NCI-H1694 treated with DMSO at 0.1 percent for 48 hours (cell line): ENCODE data around the gene RAP1GAP2.
"Not testable (repeated sequence)": the region's sequence is repeated elsewhere in the genome, so short reads cannot be mapped to it uniquely, and the experiment has no call there.

Source experiments
- DNase-seq: peaks from one replicate; lab custom pipeline; 2025; lab: John Stamatoyannopoulos, UW

Gene RAP1GAP2

DNA sequence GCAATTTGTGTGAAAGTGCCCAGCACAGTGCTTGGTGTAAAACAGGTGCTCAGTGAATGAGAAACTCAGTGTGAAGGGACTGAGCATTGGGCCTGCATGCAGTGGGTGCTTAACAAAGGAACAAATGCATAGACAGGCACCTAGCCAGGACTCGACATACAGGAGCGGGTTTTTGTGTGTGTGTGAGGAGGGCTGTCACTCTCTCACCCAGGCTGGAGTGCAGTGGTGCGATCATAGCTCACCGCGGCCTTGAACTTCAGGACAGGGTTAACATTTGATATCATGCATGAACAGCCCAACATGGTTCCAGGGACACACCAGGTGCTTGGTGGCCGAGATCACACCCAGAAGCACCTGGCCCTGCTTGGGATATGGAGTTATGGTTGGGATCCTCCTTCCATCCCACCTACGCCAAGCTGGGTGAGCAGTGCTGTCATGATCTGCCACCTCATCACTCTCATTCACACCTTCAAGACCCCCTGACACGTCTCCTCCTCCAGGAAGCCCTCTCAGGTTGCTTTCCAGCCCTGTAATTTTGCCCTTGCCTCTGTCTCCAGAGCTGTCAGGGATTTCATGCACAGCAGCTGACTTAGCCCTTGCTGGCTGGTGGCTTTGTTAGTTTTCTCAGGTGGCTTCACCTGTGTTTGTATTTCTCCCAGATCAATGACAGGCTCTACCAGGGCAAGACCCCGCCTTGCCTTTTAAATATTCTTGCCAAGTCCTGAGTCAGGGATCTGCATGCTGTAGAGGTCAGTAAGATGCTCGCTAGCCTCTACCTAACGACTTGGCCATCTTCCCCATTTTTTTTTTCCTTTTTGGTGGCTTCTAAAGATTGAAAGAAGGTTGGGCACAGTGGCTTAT, 200.8 kb downstream of the RAP1GAP2 start:
- no peak for DNase-seq

DNA sequence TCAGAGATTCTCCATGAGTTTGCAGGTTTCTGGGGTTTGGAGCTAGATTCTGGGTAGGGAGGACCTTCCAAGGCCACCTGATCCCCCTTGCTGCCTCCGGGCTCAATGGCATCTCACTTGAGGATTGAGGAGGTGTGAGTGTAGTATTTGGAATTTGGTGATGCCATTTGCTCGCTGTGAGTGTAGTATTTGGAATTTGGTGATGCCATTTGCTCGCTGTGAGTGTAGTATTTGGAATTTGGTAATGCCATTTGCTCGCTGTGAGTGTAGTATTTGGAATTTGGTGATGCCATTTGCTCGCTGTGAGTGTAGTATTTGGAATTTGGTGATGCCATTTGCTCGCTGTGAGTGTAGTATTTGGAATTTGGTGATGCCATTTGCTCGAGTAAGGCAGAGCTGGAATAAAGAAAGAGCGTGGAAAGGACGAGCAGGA, 202.2 kb downstream of the RAP1GAP2 start:
- DNase-seq: not testable (repeated sequence)

GRCh38 chr17:3002538-3003295, 206.5 kb downstream of the RAP1GAP2 start:
- no peak for DNase-seq

DNA sequence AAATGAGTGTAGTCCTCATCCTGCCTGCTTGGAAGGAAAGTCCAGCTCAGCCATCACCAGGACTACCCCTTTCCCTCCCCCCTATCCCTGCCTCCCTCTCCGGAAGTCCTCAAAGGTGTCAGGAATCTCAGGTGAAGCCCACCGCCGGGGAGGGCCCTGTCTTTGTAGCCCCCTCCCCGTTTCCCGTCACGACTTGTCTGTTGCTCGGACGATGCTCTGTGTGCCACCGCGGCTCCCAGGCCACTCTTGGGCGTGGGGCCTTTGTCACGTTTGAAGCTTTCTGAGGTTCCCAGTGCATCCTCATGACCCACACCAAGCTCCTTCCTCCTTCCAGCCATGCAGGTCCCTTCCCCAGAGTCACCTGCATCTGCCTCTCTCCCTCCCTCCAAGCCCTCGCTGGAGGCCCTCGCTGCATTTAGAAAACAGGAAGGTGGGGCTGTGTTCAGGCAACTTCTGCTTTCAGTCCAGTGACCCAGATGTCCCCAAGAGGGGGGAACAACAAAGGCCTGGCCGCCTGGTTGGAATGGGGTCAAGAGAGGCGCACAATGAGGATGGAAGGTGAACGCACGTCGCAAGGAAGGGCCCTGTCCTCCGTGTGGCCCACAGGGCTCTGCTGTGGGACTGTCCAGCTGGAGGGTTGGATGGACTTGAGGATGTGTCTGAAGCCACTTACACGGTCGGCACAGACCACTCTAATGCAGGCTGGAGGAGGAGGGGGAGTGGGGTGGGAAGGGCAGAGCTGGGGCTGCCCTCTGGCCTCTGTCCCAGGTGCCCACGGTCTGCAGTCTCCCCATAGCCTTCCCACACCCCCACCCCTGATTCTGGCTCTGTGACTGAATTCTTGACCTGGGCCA, 207.3 kb downstream of the RAP1GAP2 start:
- DNase-seq: no peak

DNA sequence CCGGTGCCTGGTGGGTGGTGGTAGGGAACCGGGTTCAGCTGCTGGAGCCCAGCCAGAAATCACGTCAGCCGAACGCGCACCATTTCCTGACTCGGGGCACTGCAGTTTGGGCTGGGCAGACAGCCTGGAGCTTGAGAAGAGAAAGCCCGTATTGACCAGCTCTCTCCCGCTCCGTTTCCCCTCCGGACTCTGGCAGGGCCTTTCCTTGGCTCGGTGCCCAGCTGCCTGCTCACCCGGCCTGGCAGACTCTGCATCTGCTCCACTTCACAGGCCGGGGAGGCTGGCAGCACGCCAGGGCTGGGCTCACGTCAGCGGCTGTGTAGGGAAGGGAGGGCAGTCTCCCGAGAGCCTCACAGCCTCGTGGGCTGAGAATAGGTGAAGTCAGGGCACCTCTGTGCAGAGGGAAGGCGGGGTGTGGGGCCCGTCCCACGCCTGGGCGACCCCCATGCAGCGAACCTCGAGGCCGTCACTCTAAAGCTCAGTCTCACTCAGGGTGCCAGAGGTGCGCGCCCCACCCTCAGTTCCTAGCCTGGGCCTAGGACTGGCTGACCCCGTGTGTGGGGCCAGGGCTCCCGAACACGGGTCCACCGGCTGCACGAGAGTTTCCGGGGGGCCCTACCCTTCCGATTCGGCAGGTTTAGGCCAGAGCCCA, 208.0 kb downstream of the RAP1GAP2 start:
- DNase-seq: peak; percentile 74

DNA sequence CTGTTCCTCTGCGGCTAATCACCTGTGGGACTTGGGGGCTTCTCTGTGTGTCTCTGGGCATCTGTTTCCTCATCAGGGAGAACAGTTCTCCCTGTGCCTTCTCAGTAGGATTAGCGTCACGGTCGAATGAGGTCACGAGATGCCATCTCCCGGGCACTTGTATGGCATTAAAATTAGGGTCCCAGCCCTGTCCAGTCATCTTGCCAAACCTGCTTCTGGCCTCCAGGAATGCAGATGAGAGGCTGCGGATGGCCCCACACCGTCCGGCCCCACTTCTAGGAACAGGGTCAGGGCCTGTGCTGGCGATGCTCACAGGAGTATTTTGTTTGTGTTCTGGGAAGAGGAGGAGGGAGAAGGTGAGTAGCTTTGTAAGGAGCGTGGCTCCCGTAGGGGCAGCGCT, 208.7 kb downstream of the RAP1GAP2 start:
- DNase-seq: no peak

DNA sequence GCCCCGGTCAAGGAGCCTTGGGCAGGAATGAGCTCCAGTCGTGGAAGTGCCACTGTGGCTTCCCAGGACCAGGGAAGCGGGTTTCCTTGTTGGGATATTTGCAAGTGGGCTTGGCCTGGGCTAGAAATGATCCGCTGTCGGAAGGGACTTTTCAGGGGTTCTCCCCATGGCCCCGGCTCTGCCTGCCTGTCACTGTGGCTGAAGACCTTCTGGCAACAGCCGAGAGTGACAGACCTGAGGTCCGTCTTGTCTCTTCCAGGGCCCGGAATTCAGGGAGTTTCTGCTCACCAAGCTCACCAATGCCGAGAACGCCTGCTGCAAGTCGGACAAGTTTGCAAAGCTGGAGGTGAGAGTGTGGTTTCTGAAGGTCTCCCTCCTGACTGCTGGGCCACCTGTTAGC, 209.5 kb downstream of the RAP1GAP2 start:
- no peak for DNase-seq

DNA sequence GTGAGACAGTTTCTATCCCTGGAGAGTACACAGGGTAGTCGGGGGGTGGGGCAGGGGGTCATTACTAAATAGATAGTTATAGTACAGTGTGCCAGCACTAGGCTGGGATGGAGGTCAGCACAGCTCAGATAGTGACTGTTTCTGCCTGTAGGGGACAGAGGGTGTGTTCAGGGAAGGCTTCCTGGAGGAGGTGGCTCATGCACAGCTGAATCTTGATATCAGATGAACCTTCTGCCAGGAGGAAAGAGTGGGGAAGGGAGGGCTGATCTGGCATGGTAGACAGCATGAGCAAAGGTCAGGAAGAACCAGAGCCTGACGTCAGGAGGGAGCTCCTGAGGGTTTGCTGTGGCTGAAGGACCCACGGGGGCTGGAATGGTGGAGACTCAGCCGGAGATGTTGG, 210.6 kb downstream of the RAP1GAP2 start:
- DNase-seq: no peak

- DNase-seq: no peak
These were observed 211.4 kb downstream of the RAP1GAP2 start for GRCh38 chr17:3007651-3008121.

- DNase-seq: no peak
These were observed 212.4 kb downstream of the RAP1GAP2 start for GRCh38 chr17:3008336-3009288.

DNA sequence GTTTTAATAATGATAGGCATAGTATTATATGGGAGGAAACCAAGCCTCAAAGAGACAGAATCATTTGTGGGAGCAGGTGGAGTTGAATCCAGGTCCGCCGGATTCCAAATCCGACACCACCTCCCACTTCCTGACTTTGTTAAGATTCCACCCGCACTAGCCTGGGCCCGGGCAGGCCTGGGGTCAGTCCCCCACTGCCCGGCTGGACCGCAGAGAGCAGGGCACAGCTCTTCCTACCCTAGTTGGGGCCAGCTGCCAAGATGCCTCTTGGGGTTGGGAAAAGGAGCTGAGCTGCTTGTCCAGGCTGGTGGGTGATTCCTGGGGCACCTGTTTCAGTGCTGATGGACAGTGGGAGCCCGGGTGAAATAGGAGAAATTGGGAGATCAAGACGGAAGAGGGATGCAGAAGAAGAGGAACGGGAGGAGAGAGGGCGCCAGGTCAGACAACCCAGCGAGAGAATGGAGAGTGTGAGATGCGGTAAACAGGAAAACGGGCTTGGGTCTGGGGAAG, 213.2 kb downstream of the RAP1GAP2 start:
- DNase-seq: no peak

GRCh38 chr17:3011891-3012290, 215.7 kb downstream of the RAP1GAP2 start:
- DNase-seq: no peak

GRCh38 chr17:3012926-3013581, 216.8 kb downstream of the RAP1GAP2 start:
- peak; percentile 54 for DNase-seq

DNA sequence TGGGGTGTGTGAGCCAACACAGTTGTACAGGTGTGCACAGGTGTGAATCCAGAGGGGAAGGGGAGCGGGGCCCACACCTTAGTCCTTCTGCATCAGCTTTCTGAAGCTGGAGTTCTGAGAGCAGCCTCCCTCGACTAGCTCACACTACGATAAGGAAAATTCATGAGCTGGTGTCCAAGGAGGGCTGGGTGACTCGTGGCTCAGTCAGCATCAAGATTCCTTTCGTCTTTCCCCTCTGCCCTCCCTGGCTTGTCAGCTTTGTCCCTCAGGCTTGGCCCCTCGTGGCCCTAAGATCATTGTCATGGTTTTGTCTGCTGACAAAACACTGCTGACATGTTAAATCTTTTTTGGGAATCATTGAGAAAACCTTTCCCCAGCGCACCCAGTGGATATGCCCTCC, 219.7 kb downstream of the RAP1GAP2 start:
- DNase-seq: no peak

DNA sequence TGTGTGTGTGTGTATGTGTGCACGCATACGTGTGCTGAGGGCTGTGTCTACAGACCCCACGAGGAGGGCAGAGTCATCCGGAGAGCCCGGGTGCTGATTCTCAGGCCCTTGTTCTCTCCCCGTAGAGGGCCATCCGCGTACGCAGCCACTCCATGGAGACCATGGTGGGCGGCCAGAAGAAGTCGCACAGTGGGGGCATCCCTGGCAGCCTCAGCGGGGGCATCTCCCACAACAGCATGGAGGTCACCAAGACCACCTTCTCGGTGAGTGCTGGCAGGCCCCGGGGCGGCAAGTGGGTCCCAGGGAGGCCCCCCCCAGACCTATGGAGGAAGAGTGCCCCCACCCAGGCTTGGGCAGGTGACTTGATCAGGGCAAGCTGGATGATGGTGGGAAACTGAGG, 221.7 kb downstream of the RAP1GAP2 start:
- DNase-seq: no peak

DNA sequence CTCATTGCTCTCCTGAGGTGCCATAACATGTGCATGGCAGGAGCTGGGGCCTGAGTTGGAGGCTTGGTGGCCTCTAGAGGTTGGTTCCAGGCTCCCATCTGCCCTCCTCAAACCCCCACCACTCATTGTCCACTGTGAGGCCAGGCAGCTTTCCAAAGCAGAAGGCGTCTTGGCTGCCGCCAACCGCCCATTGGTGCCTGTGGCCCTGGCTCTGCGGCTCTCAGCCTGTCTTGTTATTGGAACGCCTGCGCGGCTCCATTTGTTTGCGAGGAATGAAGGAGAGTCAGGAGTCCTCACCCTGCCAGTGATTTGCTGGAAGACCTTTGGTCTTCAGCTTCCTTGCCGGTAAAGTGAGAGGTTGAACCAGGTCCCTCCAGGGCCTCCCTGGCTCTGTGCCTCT, 223.5 kb downstream of the RAP1GAP2 start:
- DNase-seq: no peak

DNA sequence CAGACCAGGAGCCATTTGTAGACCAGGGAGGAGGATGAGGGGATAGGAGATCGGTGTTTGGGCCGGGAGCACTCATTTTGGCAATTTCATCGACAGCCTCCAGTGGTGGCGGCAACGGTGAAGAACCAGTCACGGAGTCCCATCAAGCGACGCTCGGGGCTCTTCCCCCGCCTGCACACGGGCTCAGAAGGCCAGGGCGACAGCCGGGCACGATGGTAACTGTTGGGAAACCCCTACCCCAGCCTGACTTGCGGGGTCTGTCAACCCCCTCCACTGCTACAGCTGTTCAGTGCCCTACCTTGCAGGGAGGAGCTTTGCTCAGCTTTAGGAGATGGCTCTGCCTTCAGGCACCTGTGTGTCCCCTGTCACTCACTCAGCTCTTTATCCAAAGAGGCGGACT, 224.1 kb downstream of the RAP1GAP2 start:
- no peak for DNase-seq

GRCh38 chr17:3022197-3022596, 226.0 kb downstream of the RAP1GAP2 start:
- DNase-seq: no peak

DNA sequence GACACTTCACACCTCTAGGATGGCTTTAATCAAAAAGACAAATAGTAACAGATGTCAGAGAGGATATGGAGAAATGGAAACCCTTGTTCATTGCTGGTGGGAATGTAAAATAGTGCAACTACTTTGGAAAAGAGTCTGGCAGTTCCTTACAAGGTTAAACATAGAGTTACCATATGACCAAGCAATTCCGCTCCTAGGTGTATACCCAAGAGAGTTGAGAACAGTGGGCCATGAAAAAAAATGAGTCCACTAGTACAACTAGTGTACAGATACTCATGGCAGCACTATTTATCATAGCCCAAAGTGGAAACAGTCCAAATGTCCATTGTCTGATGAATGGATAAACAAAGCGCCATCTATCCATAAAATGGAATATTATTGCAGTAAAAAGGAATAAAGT, 228.1 kb downstream of the RAP1GAP2 start:
- DNase-seq: no peak
